Neural progenitor cell (in vitro differentiated cells): ENCODE data around the gene TEAD3. TPM values are rescaled to one million over a fixed set of nuclear protein-coding genes. Genes with fewer than 3 reads are reported as not detected.

Experiments
- DNase-seq: peaks from one replicate; pipeline ENCODE4 v3.0.0-alpha.2; 2016; ENCODE audit warnings: low spot score
- H2AFZ ChIP-seq: fragments of 200-600 bp; sonication (generic); replicated peaks from 2 replicates; pipeline ENCODE4 v1.6.1; 2016; ENCODE audit warnings: antibody characterized with exemption
- H3F3A ChIP-seq: fragments of 200-600 bp; sonication (generic); 2 replicates; pipeline ENCODE4 v1.6.1; 2016; ENCODE audit warnings: antibody characterized with exemption, low read depth
- H3K27ac ChIP-seq: fragments of 200-600 bp; sonication (generic); 2 replicates; pipeline ENCODE4 v1.5.1; 2016; ENCODE audit warnings: mild to moderate bottlenecking
- H3K27me3 ChIP-seq: fragments of 200-600 bp; sonication (generic); 2 replicates; pipeline ENCODE4 v1.6.1; 2016; ENCODE audit warnings: mild to moderate bottlenecking, moderate library complexity
- H3K36me3 ChIP-seq: fragments of 200-600 bp; sonication (generic); 2 replicates; pipeline ENCODE4 v1.5.1; 2016
- H3K4me1 ChIP-seq: fragments of 200-600 bp; sonication (generic); 2 replicates; pipeline ENCODE4 v1.6.1; 2016; ENCODE audit warnings: mixed run types
- H3K4me2 ChIP-seq: fragments of 200-600 bp; sonication (generic); 2 replicates; pipeline ENCODE4 v1.6.1; 2016
- H3K4me3 ChIP-seq: fragments of 200-600 bp; sonication (generic); 2 replicates; pipeline ENCODE4 v1.5.1; 2016
- H3K79me2 ChIP-seq: fragments of 200-600 bp; sonication (generic); 2 replicates; pipeline ENCODE4 v1.6.1; 2016; ENCODE audit warnings: low read depth
- H3K9ac ChIP-seq: fragments of 200-600 bp; sonication (generic); 2 replicates; pipeline ENCODE4 v1.6.1; 2016
- H3K9me3 ChIP-seq: fragments of 200-600 bp; sonication (generic); 2 replicates; pipeline ENCODE4 v1.5.1; 2016; ENCODE audit warnings: low read depth
- H4K20me1 ChIP-seq: fragments of 200-600 bp; sonication (generic); 2 replicates; pipeline ENCODE4 v1.6.1; 2016; ENCODE audit warnings: low read depth
- H3K27ac Mint-ChIP-seq: 3 replicates; pipeline ENCODE4 v1.8.0; 2021; ENCODE audit warnings: mixed read lengths
- H3K27me3 Mint-ChIP-seq: 2 replicates; pipeline ENCODE4 v1.8.0; 2022; ENCODE audit warnings: low read depth, mild to moderate bottlenecking, inconsistent platforms, moderate library complexity, mixed read lengths; ENCODE audit not compliant: insufficient read depth
- H3K36me3 Mint-ChIP-seq: 3 replicates; pipeline ENCODE4 v1.8.0; 2021; ENCODE audit warnings: mixed read lengths
- H3K4me1 Mint-ChIP-seq: 3 replicates; pipeline ENCODE4 v1.8.0; 2021; ENCODE audit warnings: mixed read lengths
- H3K4me3 Mint-ChIP-seq: 3 replicates; pipeline ENCODE4 v1.8.0; 2021; ENCODE audit warnings: mild to moderate bottlenecking, moderate library complexity, mixed read lengths
- H3K9me3 Mint-ChIP-seq: 3 replicates; pipeline ENCODE4 v1.8.0; 2020; ENCODE audit warnings: mixed read lengths
- CTCF ChIP-seq: fragments of 200-600 bp; sonication (generic); IDR thresholded peaks from 2 replicates; pipeline ENCODE4 v1.5.1; 2017; ENCODE audit warnings: antibody characterized with exemption, mild to moderate bottlenecking
- EZH2 ChIP-seq: fragments of 200-600 bp; sonication (generic); IDR thresholded peaks from 2 replicates; pipeline ENCODE4 v1.6.1; 2017; ENCODE audit warnings: antibody characterized with exemption, mild to moderate bottlenecking, moderate library complexity
- EZH2phosphoT487 ChIP-seq: fragments of 200-600 bp; sonication (generic); IDR thresholded peaks from 2 replicates; pipeline ENCODE4 v1.6.1; 2017; ENCODE audit warnings: antibody characterized with exemption
- total RNA-seq: library from RNA; depleted of rRNA; stranded (reverse); fragments of >200 nt; gene quantifications from 2 replicates; pipeline ENCODE4 v1.2.3, GENCODE V29; 2015; ENCODE audit warnings: low replicate concordance

Gene TEAD3
- total RNA-seq, 1 donor from 2014 or later: 9.7 TPM

GRCh38 chr6:35451354-35452182 lies 45.3 kb downstream of the TEAD3 start:
- Histone ChIP-seq H3K4me3 (peak overlapping the region; percentile 55), H4K20me1 (peaks cover 2% of the 10 kb centered on the region), H2AFZ (no peak overlapping the region), H3K4me1 (peaks cover 30% of the 10 kb centered on the region), H3K9ac (no peak overlapping the region), H3F3A (peaks cover 25% of the 10 kb centered on the region), H3K27me3 (peaks cover 32% of the 10 kb centered on the region), H3K4me2 (peak overlapping the region; percentile 67), H3K9me3 (no peaks in the 10 kb centered on the region), H3K27ac (no peak overlapping the region), H3K36me3 (no peaks in the 10 kb centered on the region), H3K79me2 (no peaks in the 10 kb centered on the region)
- Mint-ChIP-seq H3K27ac (no peak overlapping the region), H3K9me3 (no peaks in the 10 kb centered on the region), H3K27me3 (peaks cover 13% of the 10 kb centered on the region), H3K4me3 (peak overlapping the region; percentile 76), H3K36me3 (peaks cover 9% of the 10 kb centered on the region), H3K4me1 (peaks cover 38% of the 10 kb centered on the region)
- TF ChIP-seq EZH2phosphoT487 (no peak), EZH2 (no peak), CTCF (no peak)
- DNase-seq: no peak

GRCh38 chr6:35449287-35449881 lies 47.5 kb downstream of the TEAD3 start:
- no peaks in the 10 kb centered on the region for H3K36me3 ChIP-seq
- Mint-ChIP-seq H3K27me3 (peaks cover 9% of the 10 kb centered on the region), H3K4me3 (no peak overlapping the region), H3K36me3 (no peaks in the 10 kb centered on the region), H3K27ac (no peak overlapping the region), H3K4me1 (peaks cover 26% of the 10 kb centered on the region), H3K9me3 (no peaks in the 10 kb centered on the region)
- no peak overlapping the region for H3K4me3 ChIP-seq
- no peaks in the 10 kb centered on the region for H3K9me3 ChIP-seq
- no peak overlapping the region for H3K9ac ChIP-seq
- no peak overlapping the region for H3K4me2 ChIP-seq
- peaks cover 24% of the 10 kb centered on the region for H3K4me1 ChIP-seq
- H4K20me1 ChIP-seq: peaks cover 2% of the 10 kb centered on the region
- H3F3A ChIP-seq: peaks cover 18% of the 10 kb centered on the region
- H3K27ac ChIP-seq: no peak overlapping the region
- H2AFZ ChIP-seq: no peak overlapping the region
- TF ChIP-seq CTCF: peak; percentile 76
- TF ChIP-seq EZH2: no peak
- H3K27me3 ChIP-seq: peaks cover 32% of the 10 kb centered on the region
- H3K79me2 ChIP-seq: no peaks in the 10 kb centered on the region
- DNase-seq: peak; percentile 85

- Histone ChIP-seq H3K4me3 (no peak overlapping the region), H2AFZ (no peak overlapping the region), H3K9me3 (no peaks in the 10 kb centered on the region), H3K4me2 (no peak overlapping the region), H3K36me3 (no peaks in the 10 kb centered on the region), H3F3A (peaks cover 11% of the 10 kb centered on the region), H3K9ac (no peak overlapping the region), H3K27me3 (peaks cover 29% of the 10 kb centered on the region), H3K79me2 (no peaks in the 10 kb centered on the region), H3K27ac (no peak overlapping the region), H4K20me1 (no peaks in the 10 kb centered on the region), H3K4me1 (peaks cover 13% of the 10 kb centered on the region)
- TF ChIP-seq EZH2: no peak
- TF ChIP-seq EZH2phosphoT487: no peak
- no peak for TF ChIP-seq CTCF
- H3K4me1 Mint-ChIP-seq: peaks cover 14% of the 10 kb centered on the region
- no peak overlapping the region for H3K27ac Mint-ChIP-seq
- peaks cover 9% of the 10 kb centered on the region for H3K27me3 Mint-ChIP-seq
- H3K9me3 Mint-ChIP-seq: no peaks in the 10 kb centered on the region
- no peak overlapping the region for H3K4me3 Mint-ChIP-seq
- H3K36me3 Mint-ChIP-seq: no peaks in the 10 kb centered on the region
- no peak for DNase-seq
Measured at GRCh38 chr6:35448191-35448590, 48.7 kb downstream of the TEAD3 start.
